Small intestine (tissue), 7 donors: ENCODE measurements around the gene NTN4. TPM values are rescaled to one million over a fixed set of nuclear protein-coding genes. Genes with fewer than 3 reads are reported as not detected.
"Not testable (repeated sequence)": the region's sequence is repeated elsewhere in the genome, so short reads cannot be mapped to it uniquely, and the experiment has no call there.

Source experiments
- DNase-seq, 2 donors: peaks; one replicate each; pipeline versions ENCODE4 v3.0.0 to v3.0.0-alpha.2; 2013
- FAIRE-seq: peaks from 2 replicates; lab custom pipeline; 2012; peaks lifted over from hg19 to GRCh38; lab: Jason Lieb, UNC
- H3K27ac ChIP-seq, 3 donors: one replicate each; pipeline ENCODE4 v1.5.1; 2013; ENCODE audit warnings: low read length in 2 of 3, mild to moderate bottlenecking in 2 of 3, control low read depth in 1 of 3, inconsistent platforms in 1 of 3, low read depth in 1 of 3, moderate library complexity in 1 of 3
- H3K27me3 ChIP-seq, 3 donors: one replicate each; pipeline ENCODE4 v1.6.1; 2013; ENCODE audit warnings: low read length in 3 of 3, inconsistent platforms in 1 of 3; ENCODE audit not compliant: control insufficient read depth in 3 of 3, insufficient read depth in 3 of 3
- H3K36me3 ChIP-seq, 3 donors: one replicate each; pipeline ENCODE4 v1.6.1; 2013; ENCODE audit warnings: low read length in 3 of 3, inconsistent platforms in 1 of 3, low read depth in 1 of 3, mild to moderate bottlenecking in 1 of 3, moderate library complexity in 1 of 3; ENCODE audit not compliant: control insufficient read depth in 3 of 3, insufficient read depth in 2 of 3
- H3K4me1 ChIP-seq, 3 donors: one replicate each; pipeline ENCODE4 v1.6.1; 2013; ENCODE audit warnings: low read length in 2 of 3, inconsistent platforms in 1 of 3, low read depth in 1 of 3, mild to moderate bottlenecking in 1 of 3, moderate library complexity in 1 of 3; ENCODE audit not compliant: control insufficient read depth in 3 of 3, insufficient read depth in 2 of 3
- H3K4me3 ChIP-seq, 3 donors: one replicate each; pipeline ENCODE4 v1.5.1; 2013; ENCODE audit warnings: low read length in 3 of 3, control low read depth in 1 of 3, inconsistent platforms in 1 of 3, low read depth in 1 of 3, mild to moderate bottlenecking in 1 of 3, moderate library complexity in 1 of 3
- H3K9me3 ChIP-seq, 2 donors: one replicate each; pipeline ENCODE4 v1.6.1; 2013; ENCODE audit warnings: low read depth in 1 of 2, low read length in 1 of 2; ENCODE audit not compliant: control insufficient read depth in 2 of 2, insufficient read depth in 1 of 2
- WGBS, 3 donors: extraction: QIAGEN DNeasy Blood & Tissue Kit; methylation state at CpG; one replicate each; pipeline ENCODE4 v1.1.7; 2013; 5-methylcytosine and 5-hydroxymethylcytosine counted together
- polyA plus RNA-seq, 4 donors: library from polyadenylated mRNA; stranded (reverse) in 3 of 4; unstranded in 1 of 4; fragments of 200-250 nt in 3 of 4; fragments of 120-200 nt in 1 of 4; gene quantifications; one replicate each; pipeline versions ENCODE4 v1.2.1 to v1.2.3, GENCODE V29; 2013
- donor health status: healthy with polysubstance abuse.
- donor health status: control.
- donor health status: control.
- donor health status: Bipolar disorder and iron deficiency.
- donor health status: healthy.

The NTN4 gene
- polyA plus RNA-seq, 4 donors = 1.6 to 45.7 (median 9.8) TPM

GRCh38 chr12:95755261-95755865 lies 35.2 kb downstream of the NTN4 start:
- Histone ChIP-seq H3K27me3 (no peaks in the 10 kb centered on the region), H3K9me3 (peaks cover 0 to 9% of the 10 kb centered on the region in 2 donors), H3K4me3 (no peak overlapping the region), H3K36me3 (no peaks in the 10 kb centered on the region), H3K4me1 (peaks cover 0 to 5% (median 2%) of the 10 kb centered on the region in 3 donors), H3K27ac (no peak overlapping the region)
- FAIRE-seq (no peak), DNase-seq (peak in 1 of 2 donors; percentile 50)
- WGBS, 3 donors = 48 to 58% (median 52%) methylated on average over 6 of the region's 6 CpGs

- not testable (repeated sequence) for DNase-seq, H3K4me1 ChIP-seq, H3K27me3 ChIP-seq, FAIRE-seq, H3K27ac ChIP-seq, H3K4me3 ChIP-seq, H3K36me3 ChIP-seq, H3K9me3 ChIP-seq
- WGBS, 3 donors = 72 to 87% (median 81%) methylated on average over 8 of the region's 8 CpGs
These were observed 44.5 kb downstream of the NTN4 start for GRCh38 chr12:95746062-95746461.

- Histone ChIP-seq H3K4me1 (peaks cover 0 to 11% (median 6%) of the 10 kb centered on the region in 3 donors), H3K27me3 (no peaks in the 10 kb centered on the region), H3K36me3 (peaks cover 0 to 2% (median 0%) of the 10 kb centered on the region in 3 donors), H3K27ac (no peak overlapping the region), H3K9me3 (peaks cover 0 to 4% of the 10 kb centered on the region in 2 donors), H3K4me3 (no peak overlapping the region)
- no peak for DNase-seq
- 67 to 85% (median 81%) methylated on average over 4 of the region's 4 CpGs for WGBS, 3 donors
- no peak for FAIRE-seq
These were observed 48.0 kb downstream of the NTN4 start for GRCh38 chr12:95742586-95742985.

GRCh38 chr12:95741635-95742034 lies 48.9 kb downstream of the NTN4 start:
- DNase-seq (no peak), FAIRE-seq (no peak)
- no peak overlapping the region for H3K4me3 ChIP-seq
- no peaks in the 10 kb centered on the region for H3K27me3 ChIP-seq
- peaks cover 0 to 21% (median 6%) of the 10 kb centered on the region in 3 donors for H3K4me1 ChIP-seq
- no peak overlapping the region for H3K27ac ChIP-seq
- peaks cover 0 to 2% (median 0%) of the 10 kb centered on the region in 3 donors for H3K36me3 ChIP-seq
- WGBS, 3 donors = 68 to 78% (median 77%) methylated on average over 3 of the region's 3 CpGs
- H3K9me3 ChIP-seq = peaks cover 0 to 4% of the 10 kb centered on the region in 2 donors

- peaks cover 0 to 21% (median 6%) of the 10 kb centered on the region in 3 donors for H3K4me1 ChIP-seq
- no peak overlapping the region for H3K4me3 ChIP-seq
- H3K36me3 ChIP-seq = peaks cover 0 to 2% (median 0%) of the 10 kb centered on the region in 3 donors
- FAIRE-seq (no peak), DNase-seq (no peak)
- WGBS, 3 donors = 74 to 79% (median 74%) methylated on average over 1 of the region's 1 CpG
- no peak overlapping the region for H3K27ac ChIP-seq
- H3K9me3 ChIP-seq = peaks cover 0 to 2% of the 10 kb centered on the region in 2 donors
- H3K27me3 ChIP-seq = no peaks in the 10 kb centered on the region
These were observed 49.8 kb downstream of the NTN4 start for GRCh38 chr12:95740751-95741150.

- no peaks in the 10 kb centered on the region for H3K9me3 ChIP-seq
- DNase-seq (no peak), FAIRE-seq (no peak)
- peaks cover 0 to 2% (median 0%) of the 10 kb centered on the region in 3 donors for H3K36me3 ChIP-seq
- WGBS, 3 donors = 74 to 90% (median 83%) methylated on average over 13 of the region's 13 CpGs
- no peak overlapping the region for H3K27ac ChIP-seq
- peaks cover 0 to 21% (median 6%) of the 10 kb centered on the region in 3 donors for H3K4me1 ChIP-seq
- no peaks in the 10 kb centered on the region for H3K27me3 ChIP-seq
- no peak overlapping the region for H3K4me3 ChIP-seq
These were observed 50.8 kb downstream of the NTN4 start for GRCh38 chr12:95739561-95740313.

- Histone ChIP-seq H3K27ac (peak overlapping the region in 1 of 3 donors; percentile 80), H3K9me3 (no peaks in the 10 kb centered on the region), H3K4me3 (no peak overlapping the region), H3K4me1 (peaks cover 0 to 21% (median 6%) of the 10 kb centered on the region in 3 donors), H3K36me3 (no peaks in the 10 kb centered on the region), H3K27me3 (no peaks in the 10 kb centered on the region)
- 11 to 60% (median 30%) methylated on average over 11 of the region's 11 CpGs for WGBS, 3 donors
- FAIRE-seq = no peak
- peak; percentile 72 to 76 for DNase-seq
These were observed 52.4 kb downstream of the NTN4 start for GRCh38 chr12:95738024-95738611.

GRCh38 chr12:95736631-95737030 lies 53.9 kb downstream of the NTN4 start:
- H3K4me1 ChIP-seq = peaks cover 0 to 21% (median 6%) of the 10 kb centered on the region in 3 donors
- FAIRE-seq = no peak

More at GRCh38 chr12:95736631-95737030, 53.9 kb downstream of the NTN4 start:
- Histone ChIP-seq H3K27me3 (no peaks in the 10 kb centered on the region), H3K9me3 (no peaks in the 10 kb centered on the region), H3K4me3 (no peak overlapping the region), H3K27ac (no peak overlapping the region), H3K36me3 (no peaks in the 10 kb centered on the region)
- WGBS, 3 donors = 87 to 94% (median 92%) methylated on average over 2 of the region's 2 CpGs
- DNase-seq = no peak
